SH-SY5Y (cell line): ENCODE data around the gene LTF.

ENCODE experiments used
- GATA2 ChIP-seq: IDR thresholded peaks from 2 replicates; pipeline ENCODE4 v1.6.1; 2011; ENCODE audit warnings: mild to moderate bottlenecking, low read depth, low read length
- GATA3 ChIP-seq: IDR thresholded peaks from 2 replicates; pipeline ENCODE4 v1.6.1; 2011; ENCODE audit warnings: low read depth, mild to moderate bottlenecking, low read length, moderate library complexity

The LTF gene

GRCh38 chr3:46405301-46406019 lies 59.2 kb downstream of the LTF start:
- TF ChIP-seq GATA3 (no peak), GATA2 (no peak)

- TF ChIP-seq GATA3, result no peak
Observed at GRCh38 chr3:46401579-46401978, 63.1 kb downstream of the LTF start.

- TF ChIP-seq GATA2 (no peak), GATA3 (no peak)
Observed at GRCh38 chr3:46400846-46401245, 63.9 kb downstream of the LTF start.

- TF ChIP-seq GATA2 (no peak), GATA3 (no peak)
Observed at GRCh38 chr3:46400000-46400734, 64.5 kb downstream of the LTF start.

DNA sequence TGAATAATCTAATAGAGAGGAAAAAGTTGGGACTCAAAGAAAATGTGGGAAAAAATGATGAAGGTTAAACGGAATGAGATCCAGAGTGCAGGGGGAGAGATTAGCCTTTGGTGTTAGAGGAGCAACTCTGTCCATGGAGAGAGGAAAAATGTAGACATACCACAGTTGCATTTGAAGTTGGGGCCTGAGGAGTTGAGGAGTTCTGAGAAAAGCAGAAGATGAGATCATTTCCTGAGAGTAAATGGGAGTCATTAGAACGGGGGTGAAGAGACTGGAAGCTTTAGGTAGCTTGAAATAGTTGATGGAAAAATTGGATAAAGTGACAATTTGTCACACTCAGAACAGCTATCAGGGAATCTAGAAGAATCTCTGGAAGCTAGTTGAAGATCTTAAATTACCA lies 65.1 kb downstream of the LTF start:
- TF ChIP-seq GATA2 (no peak), GATA3 (no peak)

GRCh38 chr3:46399098-46399497 lies 65.6 kb downstream of the LTF start:
- TF ChIP-seq GATA2 (no peak), GATA3 (no peak)

DNA sequence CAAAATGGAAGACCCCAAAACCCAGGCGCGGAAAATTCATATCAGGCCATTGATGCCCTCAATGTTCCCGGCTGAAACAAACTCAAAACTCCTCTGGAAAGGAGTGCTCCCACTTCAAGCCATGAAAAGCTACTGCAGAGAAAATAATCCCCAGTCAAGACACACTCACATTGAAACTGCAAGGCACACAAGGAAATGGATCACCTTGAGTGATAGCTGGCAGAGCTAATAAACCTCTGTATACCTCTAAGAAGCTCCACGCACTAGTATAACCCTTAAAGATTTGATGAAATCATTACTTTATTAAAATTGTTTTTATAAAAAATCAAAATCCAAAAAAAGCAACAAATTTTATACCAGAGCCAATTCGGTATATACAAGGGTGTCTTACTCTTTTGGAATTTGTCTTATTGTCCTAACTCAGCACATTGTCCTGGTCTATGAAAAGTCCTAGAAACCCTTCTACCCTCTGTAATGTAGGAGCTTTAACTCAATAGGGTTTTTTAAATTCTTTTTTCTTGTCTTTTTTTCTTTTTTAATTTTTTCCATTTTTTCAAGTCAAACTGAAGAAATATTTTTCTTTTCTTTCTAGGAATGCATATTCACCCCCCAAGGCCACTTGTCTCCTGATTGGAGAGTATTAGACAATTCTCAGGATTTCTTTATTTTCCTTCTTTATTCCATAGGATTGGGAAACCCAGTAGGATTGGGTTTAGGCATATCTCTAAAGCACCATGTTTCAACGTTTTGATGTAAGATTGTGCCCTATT lies 66.3 kb downstream of the LTF start:
- no peak for TF ChIP-seq GATA2
- no peak for TF ChIP-seq GATA3

GRCh38 chr3:46397111-46397510 lies 67.6 kb downstream of the LTF start:
- TF ChIP-seq GATA3 (no peak), GATA2 (no peak)

- TF ChIP-seq GATA2 (no peak), GATA3 (no peak)
Observed at GRCh38 chr3:46395766-46396530, 68.8 kb downstream of the LTF start.

DNA sequence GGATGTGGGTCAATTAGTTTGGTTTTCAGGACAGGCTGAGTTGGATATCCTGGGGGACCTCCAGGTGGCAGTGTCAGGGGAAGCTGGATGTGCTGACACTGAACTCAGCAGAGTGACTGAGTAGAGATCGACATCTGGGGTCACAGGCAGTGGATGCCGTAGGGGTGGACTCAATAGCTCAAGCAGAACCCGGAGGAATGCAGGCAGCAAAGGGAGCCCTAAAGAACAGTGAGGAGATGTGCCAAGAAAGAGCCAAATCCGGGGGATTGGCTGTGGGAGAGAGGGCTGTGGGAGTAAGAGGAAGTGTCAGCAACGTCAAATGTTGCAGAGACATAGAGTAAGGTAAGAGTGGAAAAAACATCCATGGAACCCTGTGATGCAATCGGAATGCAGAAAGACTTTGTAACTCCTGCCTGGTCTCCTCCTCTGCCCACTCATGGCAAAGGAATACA lies 69.5 kb downstream of the LTF start:
- TF ChIP-seq GATA2 (no peak), GATA3 (no peak)

DNA sequence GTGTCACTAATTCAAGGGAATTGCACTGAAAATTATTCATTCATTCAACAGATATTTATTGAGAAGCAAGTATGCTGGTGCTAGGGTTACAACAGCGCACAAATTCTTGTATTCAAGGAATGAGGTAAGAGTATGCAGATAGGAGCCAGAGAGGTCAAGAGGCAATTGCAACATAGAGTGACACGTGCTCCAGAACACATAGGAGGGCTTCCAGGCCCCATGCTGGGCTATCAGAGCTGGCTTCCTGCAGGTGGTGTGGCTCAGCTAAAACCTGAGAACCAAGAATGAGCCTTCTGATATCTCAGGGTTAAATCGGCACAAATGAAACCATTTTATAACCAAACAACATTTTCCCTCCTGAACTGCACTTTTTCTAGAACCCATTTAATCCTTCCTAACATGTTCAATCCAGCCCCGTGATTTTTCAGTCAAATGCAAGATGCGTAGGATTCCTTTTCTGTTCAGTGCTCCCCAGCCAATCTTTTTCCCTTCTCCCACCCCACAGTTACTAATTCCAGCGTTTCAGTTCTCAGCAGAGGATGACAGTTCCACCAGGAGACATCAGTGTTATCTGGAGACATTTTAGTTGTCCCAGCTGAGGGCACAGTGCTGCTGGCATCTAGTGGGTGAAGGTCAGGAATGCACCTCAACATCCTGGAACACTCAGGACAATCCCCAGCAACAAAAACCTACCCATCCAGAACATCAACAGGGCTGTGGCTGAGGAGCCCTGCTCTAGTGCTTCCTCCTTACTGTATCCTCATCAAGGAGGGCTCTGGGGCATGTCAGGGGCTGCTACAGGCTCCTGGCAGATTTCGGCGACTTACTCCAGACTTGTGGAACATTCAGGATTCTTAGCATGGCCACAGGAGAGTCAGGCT lies 70.9 kb downstream of the LTF start:
- no peak for TF ChIP-seq GATA3
- TF ChIP-seq GATA2, result no peak

DNA sequence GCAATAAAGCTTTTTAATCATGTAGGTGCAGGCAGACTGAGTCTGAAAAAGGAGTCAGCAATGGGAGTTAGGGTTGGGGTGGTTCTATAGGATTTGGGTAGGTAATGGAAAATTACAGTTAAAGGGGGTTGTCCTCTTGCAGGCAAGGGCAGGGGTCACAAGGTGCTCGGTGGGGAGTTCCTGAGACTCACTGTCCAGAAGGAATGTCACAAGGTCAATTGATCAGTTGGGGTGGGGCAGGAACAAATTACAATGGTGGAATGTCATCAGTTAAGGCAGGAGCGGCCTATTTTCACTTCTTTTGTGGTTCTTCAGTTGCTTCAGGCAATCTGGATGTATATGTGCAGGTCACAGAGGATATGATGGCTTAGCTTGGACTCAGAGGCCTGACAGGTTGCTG lies 71.7 kb downstream of the LTF start:
- TF ChIP-seq GATA3 (no peak), GATA2 (no peak)

GRCh38 chr3:46389306-46389705 lies 75.4 kb downstream of the LTF start:
- TF ChIP-seq GATA3, result no peak
- TF ChIP-seq GATA2, result no peak

DNA sequence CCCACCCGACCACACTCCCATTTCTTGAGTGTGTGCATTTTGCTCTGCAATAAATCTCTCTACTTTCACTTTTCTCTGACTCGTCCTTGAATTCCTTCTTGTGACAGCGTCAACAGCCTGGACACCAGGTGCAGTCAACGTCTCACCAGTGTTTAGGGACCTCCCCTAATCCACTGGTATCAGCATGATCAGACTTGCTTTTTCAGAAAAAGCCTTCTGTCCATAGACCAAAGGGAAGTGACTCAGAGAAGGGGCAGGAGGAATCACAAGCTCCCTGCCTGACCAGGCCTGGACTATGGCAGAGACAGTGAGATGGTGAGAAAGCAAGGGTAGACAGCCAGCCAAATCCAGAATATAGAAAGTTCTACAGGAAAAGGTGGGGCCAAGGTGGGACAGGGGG lies 78.5 kb downstream of the LTF start:
- no peak for TF ChIP-seq GATA2
- TF ChIP-seq GATA3, result no peak
